Neural cell (in vitro differentiated cells): ENCODE measurements around the gene ECI1. TPM values are rescaled to one million over a fixed set of nuclear protein-coding genes. Genes with fewer than 3 reads are reported as not detected.

ENCODE experiments used
- H2AFZ ChIP-seq: fragments of 200-600, 300-800 bp; sonication (generic), shearing (Covaris generic); 2 replicates; pipeline ENCODE4 v1.6.0; 2014; ENCODE audit warnings: low read depth, mild to moderate bottlenecking, antibody characterized with exemption, low read length, moderate library complexity
- H3F3A ChIP-seq: fragments of 200-600 bp; shearing (Covaris generic); 2 replicates; pipeline ENCODE4 v1.6.1; 2016; ENCODE audit warnings: mild to moderate bottlenecking, moderate library complexity, mixed read lengths, antibody characterized with exemption, low read length; ENCODE audit not compliant: insufficient read depth, poor library complexity, severe bottlenecking
- H3K27ac ChIP-seq: fragments of 200-600, 300-800 bp; sonication (generic), shearing (Covaris generic); 2 replicates; pipeline ENCODE4 v1.5.1; 2014; ENCODE audit warnings: mild to moderate bottlenecking, low read length, moderate library complexity
- H3K27me3 ChIP-seq: fragments of 300-800, 200-600 bp; sonication (generic), shearing (Covaris generic); 2 replicates; pipeline ENCODE4 v1.6.0; 2014; ENCODE audit warnings: mild to moderate bottlenecking, low read depth, low read length, moderate library complexity; ENCODE audit not compliant: insufficient read depth
- H3K36me3 ChIP-seq: fragments of 300-800, 200-600 bp; sonication (generic), shearing (Covaris generic); 2 replicates; pipeline ENCODE4 v1.5.1; 2014; ENCODE audit warnings: mild to moderate bottlenecking, antibody characterized with exemption, low read length, moderate library complexity; ENCODE audit not compliant: insufficient read depth
- H3K4me2 ChIP-seq: fragments of 300-800, 200-600 bp; sonication (generic), shearing (Covaris generic); 2 replicates; pipeline ENCODE4 v1.6.0; 2014; ENCODE audit warnings: mild to moderate bottlenecking, low read length
- H3K4me3 ChIP-seq: fragments of 300-800, 200-600 bp; sonication (generic), shearing (Covaris generic); 2 replicates; pipeline ENCODE4 v1.5.1; 2014; ENCODE audit warnings: mild to moderate bottlenecking, low read length, moderate library complexity
- H3K79me2 ChIP-seq: fragments of 200-600 bp; shearing (Covaris generic); replicated peaks from 2 replicates; pipeline ENCODE4 v1.6.0; 2014; ENCODE audit warnings: mild to moderate bottlenecking, low read length, moderate library complexity; ENCODE audit not compliant: insufficient read depth
- H3K9ac ChIP-seq: fragments of 300-800, 200-600 bp; sonication (generic), shearing (Covaris generic); 2 replicates; pipeline ENCODE4 v1.6.1; 2016; ENCODE audit warnings: mild to moderate bottlenecking, low read length, mixed read lengths
- H3K9me2 ChIP-seq: fragments of 200-600 bp; shearing (Covaris generic); 2 replicates; pipeline ENCODE4 v1.6.1; 2016; ENCODE audit warnings: mild to moderate bottlenecking, low read length, mixed read lengths; ENCODE audit not compliant: insufficient read depth
- H3K9me3 ChIP-seq: fragments of 200-600, 300-800 bp; sonication (generic), shearing (Covaris generic); 2 replicates; pipeline ENCODE4 v1.6.1; 2016; ENCODE audit warnings: mild to moderate bottlenecking, mixed run types, low read length, moderate library complexity, mixed read lengths
- H4K20me1 ChIP-seq: fragments of 200-600 bp; shearing (Covaris generic); 2 replicates; pipeline ENCODE4 v1.6.1; 2016; ENCODE audit warnings: mild to moderate bottlenecking, mixed run types; ENCODE audit not compliant: insufficient read depth
- EP300 ChIP-seq: fragments of 450-650 bp; conservative IDR thresholded peaks from 2 replicates; pipeline ENCODE4 v1.6.1; 2014; ENCODE audit warnings: antibody characterized with exemption, mild to moderate bottlenecking, moderate library complexity; ENCODE audit not compliant: poor library complexity, severe bottlenecking
- EZH2 ChIP-seq: fragments of 200-600, 300-800 bp; shearing (Covaris generic), sonication (generic); IDR thresholded peaks from 2 replicates; pipeline ENCODE4 v1.6.1; 2014; ENCODE audit warnings: antibody characterized with exemption, low read length, borderline replicate concordance, mild to moderate bottlenecking; ENCODE audit not compliant: insufficient read depth, poor library complexity, severe bottlenecking
- MXI1 ChIP-seq: fragments of 450-650 bp; conservative IDR thresholded peaks from 2 replicates; pipeline ENCODE4 v1.6.1; 2014; ENCODE audit warnings: antibody characterized with exemption, mild to moderate bottlenecking; ENCODE audit not compliant: poor library complexity, severe bottlenecking
- POLR2AphosphoS5 ChIP-seq: IDR thresholded peaks from 2 replicates; pipeline ENCODE4 v1.6.1; 2012
- RAD21 ChIP-seq: fragments of 450-650 bp; conservative IDR thresholded peaks from 2 replicates; pipeline ENCODE4 v1.6.1; 2014; ENCODE audit warnings: antibody characterized with exemption, mild to moderate bottlenecking, moderate library complexity
- SMC3 ChIP-seq: fragments of 450-650 bp; conservative IDR thresholded peaks from 2 replicates; pipeline ENCODE4 v1.6.1; 2014; ENCODE audit warnings: antibody characterized with exemption, mild to moderate bottlenecking, moderate library complexity; ENCODE audit not compliant: poor library complexity
- TAF1 ChIP-seq: IDR thresholded peaks from 2 replicates; pipeline ENCODE4 v1.6.1; 2012; ENCODE audit warnings: low read depth
- polyA plus RNA-seq: library from polyadenylated mRNA; depleted of rRNA; stranded (reverse); fragments of >200 nt; gene quantifications from 2 replicates; pipeline ENCODE4 v1.2.3, GENCODE V29; 2014
- TF ChIP-seq, protein P1 (sequence below): fragments of 450-650 bp; IDR thresholded peaks from 2 replicates; pipeline ENCODE4 v1.5.1; 2014; ENCODE audit warnings: antibody characterized with exemption, mild to moderate bottlenecking, moderate library complexity; ENCODE audit not compliant: poor library complexity, severe bottlenecking
- TF ChIP-seq, protein P2 (sequence below): IDR thresholded peaks from 2 replicates; pipeline ENCODE4 v1.6.1; 2012; ENCODE audit warnings: borderline replicate concordance

Gene ECI1
- polyA plus RNA-seq, 1 donor from 2014 or later, result 35.3 TPM

DNA sequence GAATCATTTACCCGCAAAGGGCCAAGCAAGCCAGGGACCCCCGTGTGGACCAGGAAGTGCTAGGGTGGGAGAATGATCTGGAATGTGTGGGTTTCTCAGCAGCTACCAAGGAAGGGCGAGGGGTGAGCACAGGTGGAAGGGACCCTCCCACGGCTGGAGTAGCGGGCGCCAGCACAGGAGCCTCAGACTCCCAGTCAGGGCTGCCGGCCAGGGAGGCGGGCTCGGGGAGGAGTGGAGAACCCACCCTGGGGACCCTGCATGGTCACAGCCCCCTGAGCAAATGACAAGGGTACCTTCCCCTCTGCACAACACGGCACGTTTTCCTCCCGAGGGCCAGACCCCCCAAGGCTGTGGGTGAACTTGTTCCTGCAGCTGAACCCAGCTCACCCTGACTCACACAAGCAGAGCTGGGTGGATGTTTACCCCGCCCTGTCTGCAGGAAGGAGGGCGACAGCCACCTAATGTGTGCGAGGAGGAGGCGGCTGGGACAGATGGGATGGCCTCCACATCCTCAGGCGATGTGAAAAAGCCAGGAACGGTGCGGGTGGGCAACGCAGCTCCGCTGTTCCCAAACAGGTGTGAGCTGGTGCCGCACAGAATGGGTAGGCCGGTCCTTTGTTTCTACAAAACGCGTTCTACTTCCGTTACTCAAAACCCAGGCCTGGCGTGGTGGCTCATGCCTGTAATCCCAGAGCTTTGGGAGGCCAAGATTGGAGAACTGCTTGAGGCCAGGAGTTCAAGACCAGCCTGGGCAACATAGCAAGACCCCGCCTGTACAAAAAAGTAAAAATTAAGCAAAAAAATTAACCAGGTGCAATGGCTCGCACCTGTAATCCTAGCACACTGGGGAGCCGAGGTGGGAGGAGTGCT is 6.2 kb downstream of the ECI1 start:
- no peaks in the 10 kb centered on the region for H3K9me3 ChIP-seq
- H3K9ac ChIP-seq, result no peak overlapping the region
- H3K36me3 ChIP-seq, result no peaks in the 10 kb centered on the region

DNA sequence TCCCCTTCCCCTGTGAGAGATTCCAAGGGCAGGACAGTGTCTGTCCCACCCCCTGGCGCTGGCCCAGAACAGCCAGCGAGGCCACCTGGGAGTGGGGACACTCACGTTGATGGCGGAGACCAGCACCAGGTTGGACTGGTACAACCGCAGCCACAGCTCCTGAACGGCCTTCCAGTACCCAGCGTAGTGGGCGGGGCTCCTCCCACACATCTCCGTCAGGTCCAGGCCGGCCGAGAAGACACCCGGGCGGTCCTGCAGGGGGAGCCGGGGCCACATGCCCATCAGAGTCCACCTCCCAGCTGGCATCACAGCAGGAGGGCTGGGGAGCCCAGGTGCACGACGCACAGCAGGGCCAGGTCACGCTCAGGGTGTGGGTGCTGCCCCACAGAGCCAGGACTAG is 7.1 kb downstream of the ECI1 start:
- Histone ChIP-seq H3K4me3 (no peak overlapping the region), H3K9ac (no peak overlapping the region), H3K4me2 (no peak overlapping the region), H3F3A (no peaks in the 10 kb centered on the region), H3K9me2 (no peaks in the 10 kb centered on the region), H3K27ac (no peak overlapping the region), H2AFZ (no peak overlapping the region), H3K9me3 (no peaks in the 10 kb centered on the region), H4K20me1 (no peaks in the 10 kb centered on the region), H3K36me3 (no peaks in the 10 kb centered on the region), H3K27me3 (no peaks in the 10 kb centered on the region), H3K79me2 (peaks cover 4% of the 10 kb centered on the region)
- no peak for TF ChIP-seq RAD21
- TF ChIP-seq, protein P1, sequence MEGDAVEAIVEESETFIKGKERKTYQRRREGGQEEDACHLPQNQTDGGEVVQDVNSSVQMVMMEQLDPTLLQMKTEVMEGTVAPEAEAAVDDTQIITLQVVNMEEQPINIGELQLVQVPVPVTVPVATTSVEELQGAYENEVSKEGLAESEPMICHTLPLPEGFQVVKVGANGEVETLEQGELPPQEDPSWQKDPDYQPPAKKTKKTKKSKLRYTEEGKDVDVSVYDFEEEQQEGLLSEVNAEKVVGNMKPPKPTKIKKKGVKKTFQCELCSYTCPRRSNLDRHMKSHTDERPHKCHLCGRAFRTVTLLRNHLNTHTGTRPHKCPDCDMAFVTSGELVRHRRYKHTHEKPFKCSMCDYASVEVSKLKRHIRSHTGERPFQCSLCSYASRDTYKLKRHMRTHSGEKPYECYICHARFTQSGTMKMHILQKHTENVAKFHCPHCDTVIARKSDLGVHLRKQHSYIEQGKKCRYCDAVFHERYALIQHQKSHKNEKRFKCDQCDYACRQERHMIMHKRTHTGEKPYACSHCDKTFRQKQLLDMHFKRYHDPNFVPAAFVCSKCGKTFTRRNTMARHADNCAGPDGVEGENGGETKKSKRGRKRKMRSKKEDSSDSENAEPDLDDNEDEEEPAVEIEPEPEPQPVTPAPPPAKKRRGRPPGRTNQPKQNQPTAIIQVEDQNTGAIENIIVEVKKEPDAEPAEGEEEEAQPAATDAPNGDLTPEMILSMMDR, result no peak
- no peak for TF ChIP-seq POLR2AphosphoS5
- no peak for TF ChIP-seq EP300
- TF ChIP-seq EZH2, result no peak
- TF ChIP-seq, protein P2, sequence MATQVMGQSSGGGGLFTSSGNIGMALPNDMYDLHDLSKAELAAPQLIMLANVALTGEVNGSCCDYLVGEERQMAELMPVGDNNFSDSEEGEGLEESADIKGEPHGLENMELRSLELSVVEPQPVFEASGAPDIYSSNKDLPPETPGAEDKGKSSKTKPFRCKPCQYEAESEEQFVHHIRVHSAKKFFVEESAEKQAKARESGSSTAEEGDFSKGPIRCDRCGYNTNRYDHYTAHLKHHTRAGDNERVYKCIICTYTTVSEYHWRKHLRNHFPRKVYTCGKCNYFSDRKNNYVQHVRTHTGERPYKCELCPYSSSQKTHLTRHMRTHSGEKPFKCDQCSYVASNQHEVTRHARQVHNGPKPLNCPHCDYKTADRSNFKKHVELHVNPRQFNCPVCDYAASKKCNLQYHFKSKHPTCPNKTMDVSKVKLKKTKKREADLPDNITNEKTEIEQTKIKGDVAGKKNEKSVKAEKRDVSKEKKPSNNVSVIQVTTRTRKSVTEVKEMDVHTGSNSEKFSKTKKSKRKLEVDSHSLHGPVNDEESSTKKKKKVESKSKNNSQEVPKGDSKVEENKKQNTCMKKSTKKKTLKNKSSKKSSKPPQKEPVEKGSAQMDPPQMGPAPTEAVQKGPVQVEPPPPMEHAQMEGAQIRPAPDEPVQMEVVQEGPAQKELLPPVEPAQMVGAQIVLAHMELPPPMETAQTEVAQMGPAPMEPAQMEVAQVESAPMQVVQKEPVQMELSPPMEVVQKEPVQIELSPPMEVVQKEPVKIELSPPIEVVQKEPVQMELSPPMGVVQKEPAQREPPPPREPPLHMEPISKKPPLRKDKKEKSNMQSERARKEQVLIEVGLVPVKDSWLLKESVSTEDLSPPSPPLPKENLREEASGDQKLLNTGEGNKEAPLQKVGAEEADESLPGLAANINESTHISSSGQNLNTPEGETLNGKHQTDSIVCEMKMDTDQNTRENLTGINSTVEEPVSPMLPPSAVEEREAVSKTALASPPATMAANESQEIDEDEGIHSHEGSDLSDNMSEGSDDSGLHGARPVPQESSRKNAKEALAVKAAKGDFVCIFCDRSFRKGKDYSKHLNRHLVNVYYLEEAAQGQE, result no peak
- no peak for TF ChIP-seq SMC3
- TF ChIP-seq MXI1, result no peak
- TF ChIP-seq TAF1, result no peak

More for the DNA sequence above, 6.2 kb downstream of the ECI1 start:
- H2AFZ ChIP-seq, result no peak overlapping the region
- H3F3A ChIP-seq, result no peaks in the 10 kb centered on the region
- H4K20me1 ChIP-seq, result no peaks in the 10 kb centered on the region
- no peak overlapping the region for H3K27ac ChIP-seq
- no peaks in the 10 kb centered on the region for H3K9me2 ChIP-seq
- H3K4me2 ChIP-seq, result no peak overlapping the region
- H3K27me3 ChIP-seq, result no peaks in the 10 kb centered on the region
- TF ChIP-seq POLR2AphosphoS5 (no peak), MXI1 (no peak), EZH2 (no peak), RAD21 (no peak), EP300 (no peak), SMC3 (no peak), TAF1 (no peak)
- TF ChIP-seq, protein P2, result no peak
- TF ChIP-seq, protein P1, result no peak
- H3K4me3 ChIP-seq, result no peak overlapping the region
- peaks cover 4% of the 10 kb centered on the region for H3K79me2 ChIP-seq
